H54 (cell line): ENCODE results near the gene PRKCH.

Experiments used
- DNase-seq: peaks from one replicate; pipeline ENCODE4 v3.0.0; 2011; ENCODE audit warnings: low spot score, mixed read lengths; ENCODE audit not compliant: insufficient read length
- FAIRE-seq: peaks from 3 replicates; lab custom pipeline; 2011; peaks lifted over from hg19 to GRCh38; lab: Jason Lieb, UNC
- POLR2A ChIP-seq: IDR thresholded peaks from 2 replicates; pipeline ENCODE4 v1.6.1; 2011; ENCODE audit warnings: low read depth, mild to moderate bottlenecking, low read length

The PRKCH gene

DNA sequence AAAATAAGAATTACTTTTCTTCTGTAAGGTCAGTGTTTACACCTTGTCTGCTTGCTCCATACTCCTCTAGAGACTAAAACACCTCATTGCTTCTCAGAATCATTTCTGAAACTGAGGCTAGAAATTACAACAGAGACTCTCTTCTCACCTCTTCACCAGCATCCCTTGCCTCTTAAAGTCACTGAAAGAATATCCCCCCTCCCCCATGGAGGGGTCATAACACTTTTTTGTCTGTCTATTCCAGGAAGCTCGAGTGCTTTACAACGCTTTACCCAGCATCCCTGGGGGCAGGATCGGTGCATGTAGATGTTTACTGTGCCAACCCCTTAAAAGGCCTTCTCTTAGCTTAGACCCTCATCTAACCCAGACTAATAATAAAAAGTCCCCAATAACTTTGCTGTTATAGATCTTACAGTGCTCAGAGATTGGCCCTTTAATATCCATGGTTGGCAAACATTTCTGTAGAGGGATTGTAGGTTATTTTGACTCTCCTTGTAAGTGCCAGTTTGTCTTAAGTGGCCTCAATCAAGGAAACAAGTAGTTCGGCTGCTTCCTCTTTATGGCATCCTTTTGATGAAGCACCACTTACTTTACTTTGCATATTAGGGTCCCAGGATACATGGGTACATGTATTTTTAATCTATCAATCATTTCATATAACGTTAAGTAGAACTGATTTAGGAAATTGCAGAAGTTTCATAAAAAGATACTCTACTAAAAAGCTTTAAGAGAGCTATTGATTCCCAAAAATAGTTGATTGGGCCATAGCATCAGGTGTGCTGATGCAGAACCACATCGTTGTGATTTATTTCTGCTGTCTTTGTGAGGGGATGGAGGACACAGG is 29.3 kb downstream of the PRKCH start:
- FAIRE-seq = no peak

DNA sequence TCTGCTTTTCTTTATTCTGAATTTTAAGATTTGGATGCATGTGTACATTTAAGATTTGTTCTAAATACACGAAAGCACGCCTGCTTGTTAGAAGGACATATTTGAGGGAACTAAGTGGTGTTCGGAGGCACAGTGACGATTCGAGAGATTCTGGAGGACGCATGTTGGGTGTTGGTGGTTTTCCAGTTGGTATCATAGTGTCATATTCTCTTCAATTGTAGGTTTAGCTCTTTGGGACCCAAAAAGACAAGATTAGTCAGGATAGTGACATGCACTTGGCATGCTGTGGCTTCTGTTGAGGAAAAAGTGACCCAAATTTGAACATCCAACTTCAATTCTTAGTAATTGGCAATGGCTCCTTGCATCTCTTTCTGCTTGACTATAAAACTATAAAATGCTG is 30.1 kb downstream of the PRKCH start:
- FAIRE-seq (no peak), DNase-seq (no peak)

More for the DNA sequence above, 29.3 kb downstream of the PRKCH start:
- no peak for DNase-seq
- TF ChIP-seq POLR2A = no peak

DNA sequence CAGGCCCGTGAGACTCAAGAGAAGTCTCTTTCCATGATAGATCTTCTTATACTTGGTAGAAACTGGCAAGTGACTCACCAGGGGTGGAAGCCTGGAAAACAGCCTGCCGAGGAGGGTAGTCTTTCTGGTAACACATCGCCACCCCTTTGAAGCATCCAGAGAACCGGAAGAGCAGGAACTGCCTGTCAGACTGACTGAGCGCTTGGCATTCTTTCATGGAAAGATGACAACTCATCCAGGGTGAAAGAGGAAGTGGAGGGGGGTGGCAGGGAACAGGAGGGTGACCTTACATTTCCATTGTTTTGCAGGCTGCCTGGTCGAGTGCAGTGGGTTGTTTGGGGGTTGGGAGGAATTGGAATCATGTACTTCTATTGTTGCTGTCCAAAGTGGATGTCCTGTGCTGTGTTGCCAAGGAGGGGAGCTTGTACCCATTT is 34.5 kb downstream of the PRKCH start:
- peak; percentile 77 for DNase-seq
- 0 out of 2 replicates have a peak, but pooled peaks have one; percentile 13 for TF ChIP-seq POLR2A
- FAIRE-seq = peak; percentile 100

More for the DNA sequence above, 30.1 kb downstream of the PRKCH start:
- TF ChIP-seq POLR2A = no peak

DNA sequence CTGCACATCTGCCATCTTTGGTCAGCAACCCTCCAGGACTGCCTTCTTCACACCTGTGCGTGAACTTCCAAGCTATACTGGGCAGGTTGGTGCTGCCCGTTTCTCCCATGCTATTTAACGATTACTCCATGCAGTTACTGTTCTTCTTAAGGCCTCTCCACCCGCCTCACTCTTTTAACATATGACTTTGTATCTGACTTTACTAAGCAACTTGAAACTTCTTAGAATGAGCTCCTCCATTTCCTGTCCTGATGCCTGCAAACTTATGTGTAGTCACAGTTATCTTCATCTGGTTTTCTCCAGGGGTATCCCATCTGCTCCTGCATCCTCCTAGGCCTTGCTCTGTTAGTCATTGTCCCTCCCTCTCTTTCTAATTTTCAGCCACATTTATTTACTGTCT is 35.7 kb downstream of the PRKCH start:
- DNase-seq = no peak
- FAIRE-seq = no peak
- no peak for TF ChIP-seq POLR2A

DNA sequence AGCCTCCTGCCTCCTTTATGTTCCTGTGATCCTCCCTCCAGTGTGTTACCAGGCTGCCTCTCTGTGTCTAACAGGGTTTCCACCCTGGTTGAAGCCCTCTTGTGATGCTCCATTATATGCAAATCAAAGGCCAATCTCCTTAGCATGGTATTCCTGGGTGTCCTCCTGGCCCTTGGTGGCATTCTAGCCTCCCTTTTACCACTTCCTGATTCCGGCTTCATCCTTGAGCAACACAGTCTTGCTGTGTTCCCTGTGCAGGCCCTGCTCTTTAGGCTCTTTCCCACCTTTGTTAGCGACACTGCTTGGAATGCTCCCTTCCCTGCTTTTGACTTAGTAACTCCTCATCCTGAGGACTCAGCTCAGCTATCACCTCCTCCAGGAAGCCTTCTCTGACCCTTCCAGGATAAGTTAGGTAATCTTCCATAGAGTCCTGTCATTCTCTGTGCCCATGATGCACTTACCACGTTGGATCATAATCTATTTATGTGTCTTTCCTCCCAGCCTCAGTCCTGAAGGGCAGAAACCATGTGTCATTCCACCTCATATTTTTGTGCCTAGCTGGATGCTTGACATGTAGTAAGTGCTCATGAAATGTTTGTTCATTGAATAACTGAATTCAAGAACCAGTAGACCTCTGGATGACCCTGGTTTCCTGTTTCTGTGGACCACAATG is 37.3 kb downstream of the PRKCH start:
- FAIRE-seq = no peak
- no peak for DNase-seq
- no peak for TF ChIP-seq POLR2A

DNA sequence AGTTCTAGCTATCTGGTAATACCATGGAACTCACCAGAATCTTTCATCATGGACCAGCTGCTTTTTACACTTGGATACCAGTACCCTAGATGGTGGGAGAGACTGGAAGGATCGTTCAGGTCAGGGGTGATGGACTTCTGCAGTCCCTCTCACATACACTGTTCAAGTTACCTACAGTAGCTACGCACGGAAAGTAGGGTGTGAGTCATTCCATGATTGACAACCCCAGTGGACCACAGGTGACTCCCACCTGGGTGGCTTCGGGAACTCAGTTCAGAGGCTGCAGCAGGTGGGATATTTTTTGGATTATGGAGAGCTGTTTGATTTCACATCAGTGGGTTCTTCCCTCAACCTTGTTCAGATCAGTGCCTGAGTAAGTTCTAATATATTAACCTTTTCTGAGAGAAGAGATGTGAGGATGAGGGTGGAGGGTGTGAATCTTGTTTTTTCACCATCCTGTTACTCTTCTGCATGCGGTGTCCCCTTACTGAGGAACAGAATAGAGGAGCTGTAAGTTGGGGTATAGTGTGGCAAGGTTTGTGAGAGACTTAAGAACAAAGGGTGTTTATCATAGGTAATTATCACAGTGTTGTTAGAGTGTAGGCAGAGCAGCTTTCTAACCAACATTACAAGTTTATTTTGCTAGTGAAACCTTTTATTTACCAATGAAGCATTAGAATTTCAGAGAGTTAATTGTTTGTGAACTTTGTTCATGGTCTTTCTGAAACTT is 39.6 kb downstream of the PRKCH start:
- no peak for TF ChIP-seq POLR2A
- DNase-seq = no peak
- FAIRE-seq = no peak

DNA sequence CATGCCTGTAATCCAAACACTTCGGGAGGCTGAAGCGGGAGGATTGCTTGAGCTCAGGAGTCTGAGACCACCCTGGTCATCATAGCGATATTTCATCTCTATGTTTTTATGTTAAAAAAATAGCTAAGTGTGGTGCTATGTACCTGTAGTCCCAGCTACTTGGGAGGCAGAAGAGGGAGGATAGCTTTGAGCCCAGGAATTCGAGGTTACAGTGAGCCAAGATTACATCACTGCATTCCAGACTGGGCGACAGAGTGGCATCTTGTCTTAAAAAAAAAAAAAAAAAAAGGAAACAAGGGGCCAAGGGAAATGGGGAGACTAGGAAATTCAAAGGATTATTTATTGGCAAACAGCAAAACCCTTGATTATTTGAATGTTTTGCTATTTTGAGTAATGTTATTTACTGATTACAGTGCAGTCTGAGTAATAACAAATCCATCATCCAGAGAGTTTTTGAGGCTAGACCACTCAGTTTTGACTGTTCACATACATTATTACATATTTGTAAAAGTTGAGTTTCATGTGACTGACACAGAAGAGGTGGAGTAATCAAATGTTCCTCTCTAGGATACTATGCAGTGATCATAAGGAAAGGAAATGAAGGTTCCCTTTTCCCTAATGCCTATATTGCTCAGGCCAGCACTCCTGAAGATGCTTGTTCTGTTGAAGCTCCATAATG is 40.8 kb downstream of the PRKCH start:
- no peak for TF ChIP-seq POLR2A
- peak; percentile 68 for FAIRE-seq
- no peak for DNase-seq

DNA sequence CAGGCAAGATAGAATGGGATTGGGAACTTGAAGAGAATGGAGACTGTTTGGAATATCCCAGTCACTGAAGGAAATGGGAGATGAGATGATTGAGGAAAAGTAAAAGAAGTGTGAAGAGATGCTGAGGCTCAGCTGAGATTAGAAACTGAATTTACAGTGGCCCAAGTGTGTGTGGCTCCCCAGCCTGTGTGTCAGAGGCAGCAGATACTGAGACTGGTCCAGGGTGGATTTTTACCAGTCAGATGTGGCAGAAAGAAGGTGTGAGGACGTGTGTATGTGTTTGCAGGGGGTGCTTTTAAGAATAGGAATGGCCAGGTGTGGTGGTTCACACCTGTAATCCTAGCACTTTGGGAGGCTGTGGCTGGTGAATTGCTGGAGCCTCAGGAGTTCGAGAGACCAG is 42.9 kb downstream of the PRKCH start:
- FAIRE-seq (no peak), DNase-seq (no peak)
- no peak for TF ChIP-seq POLR2A

DNA sequence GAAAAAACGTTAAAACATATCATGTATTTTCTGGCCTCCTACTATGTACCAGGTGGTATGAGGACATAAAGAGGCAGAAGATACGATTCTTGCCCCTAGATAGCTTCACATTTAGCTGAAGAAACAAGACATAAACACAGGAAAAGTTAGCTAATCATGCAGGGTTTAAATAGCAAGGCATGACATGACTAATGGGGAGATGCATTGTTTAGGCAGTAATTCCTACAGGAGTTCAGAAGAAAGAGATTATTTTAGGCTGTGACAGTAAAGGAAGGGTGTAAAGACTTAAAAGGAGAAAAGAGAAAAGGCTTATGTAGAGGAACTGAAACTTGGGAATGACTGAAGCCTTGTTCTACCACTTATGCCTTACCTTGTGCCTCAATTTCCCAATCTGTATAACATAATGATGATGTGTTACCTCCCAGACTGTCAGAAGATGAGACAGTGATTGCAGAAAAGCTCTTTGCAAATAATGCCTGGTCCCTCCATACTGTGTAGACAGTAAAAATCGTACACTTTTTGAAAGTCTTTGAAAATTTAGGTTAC is 44.4 kb downstream of the PRKCH start:
- no peak for TF ChIP-seq POLR2A
- no peak for FAIRE-seq
- no peak for DNase-seq

DNA sequence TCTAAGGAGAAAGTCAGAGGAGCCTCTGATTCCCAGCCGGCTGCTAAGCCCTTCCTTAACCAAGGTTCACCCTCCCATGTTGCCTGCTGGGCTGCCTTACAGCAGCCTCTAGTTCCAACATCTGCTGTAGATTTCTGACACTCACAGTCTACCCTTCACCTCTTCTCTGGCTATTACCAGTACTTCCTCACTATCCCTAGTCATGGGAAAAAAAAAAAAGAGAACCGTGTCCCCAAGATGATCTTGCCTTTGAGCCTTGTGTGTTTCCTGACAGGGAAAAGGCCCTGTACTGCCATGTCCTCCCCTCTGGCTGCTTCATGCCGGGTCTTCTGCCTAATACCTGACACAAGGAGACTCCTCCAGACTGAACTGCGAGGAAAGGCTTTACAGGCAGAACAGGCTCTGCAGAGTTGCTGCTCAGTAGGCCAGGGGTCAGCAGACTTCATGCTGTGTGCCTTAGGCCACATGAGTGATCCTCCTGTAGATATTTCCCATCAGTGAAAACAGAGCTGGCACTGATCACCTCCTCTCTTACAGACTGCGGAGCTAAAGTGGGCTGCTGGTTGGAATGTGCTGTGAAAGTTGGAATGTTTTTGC is 46.8 kb downstream of the PRKCH start:
- DNase-seq (no peak), FAIRE-seq (no peak)
- TF ChIP-seq POLR2A = no peak

DNA sequence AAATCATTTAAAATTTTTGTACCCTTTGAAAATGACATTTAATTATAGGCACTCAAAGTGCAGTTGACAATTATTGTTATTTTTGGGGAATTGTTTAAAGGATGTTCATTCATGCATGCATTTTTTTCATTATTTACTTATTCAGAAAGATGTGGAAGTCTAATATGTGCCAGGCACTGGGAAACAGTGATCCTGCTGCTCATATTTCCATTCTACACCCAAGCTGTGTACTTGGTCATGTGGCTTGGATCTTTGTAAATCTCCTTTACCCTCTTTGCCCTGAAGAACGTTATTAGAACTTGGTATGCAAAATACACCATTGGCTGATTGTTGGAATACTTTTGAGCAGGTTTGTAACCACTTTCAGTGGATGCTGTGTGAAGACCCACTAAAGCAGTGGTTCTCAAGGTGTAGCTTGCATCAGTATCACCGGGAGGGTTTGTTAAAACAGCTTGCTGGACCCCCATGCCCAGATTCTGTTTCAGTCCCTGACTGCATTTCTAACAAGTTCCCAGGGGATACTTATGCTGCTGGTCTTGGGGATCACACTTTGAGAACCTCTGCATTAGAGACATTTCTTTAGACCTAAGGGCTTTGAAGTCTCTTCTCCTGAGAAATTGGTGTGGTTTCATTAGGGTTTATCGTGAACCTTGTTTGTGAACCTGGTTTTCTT is 47.5 kb downstream of the PRKCH start:
- no peak for FAIRE-seq
- no peak for DNase-seq

DNA sequence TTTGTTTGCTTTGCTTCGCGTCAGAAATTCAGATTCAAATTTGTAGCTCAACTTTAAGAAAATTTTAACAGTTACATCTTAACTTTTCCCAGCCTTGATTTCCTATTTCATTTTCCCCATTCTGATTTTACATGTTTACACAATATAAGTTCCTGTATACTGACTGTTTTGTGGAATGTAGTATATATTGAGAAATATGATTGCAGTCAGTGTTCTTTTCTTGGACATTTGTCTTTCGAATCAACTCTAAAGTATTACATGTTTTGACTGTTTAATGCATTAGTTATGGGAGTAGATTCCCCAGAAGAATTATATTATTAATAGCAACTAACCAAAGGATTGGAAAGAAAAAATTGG is 48.1 kb downstream of the PRKCH start:
- TF ChIP-seq POLR2A = no peak
- FAIRE-seq (no peak), DNase-seq (no peak)

More for the DNA sequence above, 47.5 kb downstream of the PRKCH start:
- no peak for TF ChIP-seq POLR2A
